Measurements from ENCODE around the gene SIAH3.

Gene SIAH3

DNA sequence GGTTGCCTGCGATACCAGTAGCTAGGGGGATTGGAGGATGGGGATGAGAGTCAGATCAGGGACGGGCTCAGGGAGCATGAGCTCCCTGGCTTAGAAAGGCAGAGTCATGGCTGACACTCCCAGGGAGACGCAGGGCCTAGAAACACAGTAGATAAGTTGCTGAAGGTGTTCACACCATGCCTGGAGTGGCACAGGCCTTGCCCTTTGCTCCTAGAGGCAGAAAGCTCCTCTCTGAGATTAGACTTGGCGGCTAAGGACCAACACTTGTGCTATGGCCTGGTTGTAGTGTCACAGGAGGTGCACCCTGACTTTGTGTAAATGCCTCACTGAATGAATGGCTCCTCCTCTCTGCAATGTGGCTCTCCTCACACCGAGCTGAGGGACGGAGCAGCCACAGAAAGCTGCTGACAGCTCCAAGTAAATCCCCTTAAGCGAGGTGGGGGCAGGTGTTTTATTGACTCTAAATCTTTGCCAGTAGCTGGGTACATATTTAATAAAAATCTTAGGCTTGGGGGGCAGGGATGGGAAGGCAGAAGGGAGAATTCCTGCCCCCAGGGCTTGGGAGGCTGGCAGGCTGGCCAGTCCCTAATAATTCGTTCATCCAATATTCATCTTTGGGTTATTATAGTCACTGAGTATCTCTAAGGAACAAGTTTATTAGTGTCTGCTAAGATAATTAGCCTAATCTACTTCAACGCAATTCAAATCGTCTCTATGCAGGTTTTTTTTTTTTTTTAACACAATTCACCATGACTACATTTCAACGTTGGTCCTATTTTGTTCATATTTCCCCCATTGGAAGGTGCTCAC, 54.9 kb downstream of the SIAH3 start:
- Histone ChIP-seq H3K27me3 (ENCODE audit: low read depth, low read length) (no peaks in the 10 kb centered on the region), H3K4me1 (ENCODE audit: control insufficient read depth in 1 of 2, insufficient read depth in 2 of 2, low read length in 2 of 2) (no peaks in the 10 kb centered on the region), H3K9me3 (ENCODE audit: control insufficient read depth in 1 of 2, low read length in 2 of 2) (no peaks in the 10 kb centered on the region), H3K4me3 (ENCODE audit: low read depth in 1 of 2, low read length in 2 of 2) (no peak overlapping the region), H3K36me3 (ENCODE audit: control insufficient read depth in 1 of 2, insufficient read depth in 2 of 2, low read length in 2 of 2) (no peaks in the 10 kb centered on the region), H3K27ac (ENCODE audit: low read length) (no peak overlapping the region)

GRCh38 chr13:45792827-45793303, 58.7 kb downstream of the SIAH3 start:
- no peaks in the 10 kb centered on the region for H3K4me1 ChIP-seq (ENCODE audit: control insufficient read depth in 1 of 2, insufficient read depth in 2 of 2, low read length in 2 of 2)

DNA sequence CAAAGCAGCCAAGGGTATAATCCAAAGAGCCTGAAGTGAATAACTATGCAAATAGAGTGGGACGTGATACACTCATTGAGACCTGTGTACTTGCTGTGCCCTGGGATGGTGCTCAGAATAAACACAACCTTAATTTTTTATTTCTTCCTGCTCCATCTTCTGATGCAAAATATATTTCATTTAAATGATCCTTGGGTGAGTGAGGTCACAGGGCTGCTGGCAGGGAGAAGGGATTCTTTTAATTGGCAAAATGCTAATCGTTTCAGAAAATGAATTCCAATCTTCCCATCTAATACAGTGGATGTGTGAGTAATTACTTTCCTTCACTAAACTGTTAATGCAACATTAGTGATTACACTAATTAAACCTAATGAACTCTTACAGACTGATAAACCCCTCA, 63.5 kb downstream of the SIAH3 start:
- Histone ChIP-seq H3K27me3 (ENCODE audit: low read depth, low read length) (no peaks in the 10 kb centered on the region), H3K9me3 (ENCODE audit: control insufficient read depth in 1 of 2, low read length in 2 of 2) (no peaks in the 10 kb centered on the region), H3K4me1 (ENCODE audit: control insufficient read depth in 1 of 2, insufficient read depth in 2 of 2, low read length in 2 of 2) (no peaks in the 10 kb centered on the region), H3K4me3 (ENCODE audit: low read depth in 1 of 2, low read length in 2 of 2) (no peak overlapping the region), H3K27ac (ENCODE audit: low read length) (no peak overlapping the region), H3K36me3 (ENCODE audit: control insufficient read depth in 1 of 2, insufficient read depth in 2 of 2, low read length in 2 of 2) (no peaks in the 10 kb centered on the region)

More at GRCh38 chr13:45792827-45793303, 58.7 kb downstream of the SIAH3 start:
- no peaks in the 10 kb centered on the region for H3K9me3 ChIP-seq (ENCODE audit: control insufficient read depth in 1 of 2, low read length in 2 of 2)
- H3K27ac ChIP-seq (ENCODE audit: low read length): no peak overlapping the region
- no peak overlapping the region for H3K4me3 ChIP-seq (ENCODE audit: low read depth in 1 of 2, low read length in 2 of 2)
- no peaks in the 10 kb centered on the region for H3K36me3 ChIP-seq (ENCODE audit: control insufficient read depth in 1 of 2, insufficient read depth in 2 of 2, low read length in 2 of 2)
- no peaks in the 10 kb centered on the region for H3K27me3 ChIP-seq (ENCODE audit: low read depth, low read length)

DNA sequence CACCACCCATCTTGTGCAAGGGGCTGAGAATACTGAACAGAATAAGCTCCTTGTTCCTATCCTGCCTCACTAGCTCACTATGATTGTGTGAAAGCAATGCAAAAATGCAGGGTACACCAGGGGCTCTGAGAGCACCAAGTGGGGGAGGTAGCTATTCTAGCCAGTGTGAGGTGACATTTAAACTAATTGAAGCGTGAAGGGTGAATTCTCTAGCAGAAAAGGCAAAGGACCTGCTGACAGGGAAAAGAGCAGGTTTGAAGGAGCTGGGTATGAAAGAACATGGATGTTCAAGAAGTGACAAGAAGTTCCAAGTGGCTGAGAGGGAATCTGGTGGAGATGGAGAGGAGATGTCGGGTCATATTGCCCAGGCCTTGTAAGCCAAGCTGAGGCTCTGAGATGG, 64.2 kb downstream of the SIAH3 start:
- Histone ChIP-seq H3K4me3 (ENCODE audit: low read depth in 1 of 2, low read length in 2 of 2) (no peak overlapping the region), H3K27me3 (ENCODE audit: low read depth, low read length) (no peaks in the 10 kb centered on the region), H3K36me3 (ENCODE audit: control insufficient read depth in 1 of 2, insufficient read depth in 2 of 2, low read length in 2 of 2) (no peaks in the 10 kb centered on the region), H3K9me3 (ENCODE audit: control insufficient read depth in 1 of 2, low read length in 2 of 2) (no peaks in the 10 kb centered on the region), H3K4me1 (ENCODE audit: control insufficient read depth in 1 of 2, insufficient read depth in 2 of 2, low read length in 2 of 2) (no peaks in the 10 kb centered on the region), H3K27ac (ENCODE audit: low read length) (no peak overlapping the region)

- H3K4me1 ChIP-seq (ENCODE audit: control insufficient read depth in 1 of 2, insufficient read depth in 2 of 2, low read length in 2 of 2): peaks cover 0 to 9% of the 10 kb centered on the region in 2 donors
Observed at GRCh38 chr13:45786293-45786920, 65.1 kb downstream of the SIAH3 start.

GRCh38 chr13:45784755-45785675, 66.5 kb downstream of the SIAH3 start:
- H3K4me3 ChIP-seq (ENCODE audit: low read depth in 1 of 2, low read length in 2 of 2): no peak overlapping the region
- H3K9me3 ChIP-seq (ENCODE audit: control insufficient read depth in 1 of 2, low read length in 2 of 2): no peaks in the 10 kb centered on the region
- no peak overlapping the region for H3K27ac ChIP-seq (ENCODE audit: low read length)
- no peaks in the 10 kb centered on the region for H3K36me3 ChIP-seq (ENCODE audit: control insufficient read depth in 1 of 2, insufficient read depth in 2 of 2, low read length in 2 of 2)
- no peaks in the 10 kb centered on the region for H3K27me3 ChIP-seq (ENCODE audit: low read depth, low read length)
- H3K4me1 ChIP-seq (ENCODE audit: control insufficient read depth in 1 of 2, insufficient read depth in 2 of 2, low read length in 2 of 2): peaks cover 0 to 12% of the 10 kb centered on the region in 2 donors

More at GRCh38 chr13:45786293-45786920, 65.1 kb downstream of the SIAH3 start:
- no peaks in the 10 kb centered on the region for H3K27me3 ChIP-seq (ENCODE audit: low read depth, low read length)
- no peak overlapping the region for H3K4me3 ChIP-seq (ENCODE audit: low read depth in 1 of 2, low read length in 2 of 2)
- H3K27ac ChIP-seq (ENCODE audit: low read length): no peak overlapping the region
- no peaks in the 10 kb centered on the region for H3K9me3 ChIP-seq (ENCODE audit: control insufficient read depth in 1 of 2, low read length in 2 of 2)
- H3K36me3 ChIP-seq (ENCODE audit: control insufficient read depth in 1 of 2, insufficient read depth in 2 of 2, low read length in 2 of 2): no peaks in the 10 kb centered on the region

- H3K27ac ChIP-seq (ENCODE audit: low read length): no peak overlapping the region
- no peaks in the 10 kb centered on the region for H3K36me3 ChIP-seq (ENCODE audit: control insufficient read depth in 1 of 2, insufficient read depth in 2 of 2, low read length in 2 of 2)
- H3K4me1 ChIP-seq (ENCODE audit: control insufficient read depth in 1 of 2, insufficient read depth in 2 of 2, low read length in 2 of 2): peaks cover 0 to 12% of the 10 kb centered on the region in 2 donors
- no peaks in the 10 kb centered on the region for H3K27me3 ChIP-seq (ENCODE audit: low read depth, low read length)
- H3K9me3 ChIP-seq (ENCODE audit: control insufficient read depth in 1 of 2, low read length in 2 of 2): no peaks in the 10 kb centered on the region
- H3K4me3 ChIP-seq (ENCODE audit: low read depth in 1 of 2, low read length in 2 of 2): no peak overlapping the region
Observed at GRCh38 chr13:45783346-45784043, 68.1 kb downstream of the SIAH3 start.

DNA sequence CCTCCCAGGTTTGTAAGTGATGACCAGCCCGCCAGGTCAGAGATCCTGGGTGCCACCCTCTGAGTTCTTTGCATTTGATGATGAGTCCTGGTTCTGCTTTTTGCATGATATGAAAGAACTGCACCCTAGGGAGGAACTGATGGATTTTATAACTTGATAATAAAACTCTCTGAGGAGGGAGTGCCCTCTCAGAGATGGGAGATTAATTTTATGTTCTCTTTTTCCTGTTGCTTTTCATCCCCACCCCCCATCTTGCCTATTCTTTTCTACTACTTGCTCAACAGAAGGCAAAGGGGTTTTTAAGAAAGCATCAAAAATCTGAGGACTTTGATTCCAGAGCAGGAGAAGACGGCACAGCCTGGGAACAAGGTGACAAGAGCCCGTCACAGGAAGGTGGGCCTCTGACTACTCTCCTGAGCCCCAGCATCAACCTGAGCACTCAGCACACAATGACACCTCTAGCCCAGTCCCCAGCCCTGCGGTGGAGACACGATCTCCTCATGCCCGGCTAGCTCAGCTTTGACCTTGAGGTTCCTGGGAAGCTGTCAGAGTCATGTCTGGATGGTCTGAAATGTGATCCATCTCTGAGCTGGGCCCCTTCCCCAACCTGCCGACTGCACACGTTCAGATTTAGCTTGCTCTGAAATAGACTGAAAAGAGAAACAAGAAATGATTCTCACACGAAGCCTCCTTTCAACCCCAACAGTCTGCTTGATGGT, 69.1 kb downstream of the SIAH3 start:
- Histone ChIP-seq H3K4me1 (ENCODE audit: control insufficient read depth in 1 of 2, insufficient read depth in 2 of 2, low read length in 2 of 2) (peaks cover 0 to 12% of the 10 kb centered on the region in 2 donors), H3K9me3 (ENCODE audit: control insufficient read depth in 1 of 2, low read length in 2 of 2) (no peaks in the 10 kb centered on the region), H3K36me3 (ENCODE audit: control insufficient read depth in 1 of 2, insufficient read depth in 2 of 2, low read length in 2 of 2) (no peaks in the 10 kb centered on the region), H3K27me3 (ENCODE audit: low read depth, low read length) (no peaks in the 10 kb centered on the region), H3K4me3 (ENCODE audit: low read depth in 1 of 2, low read length in 2 of 2) (no peak overlapping the region), H3K27ac (ENCODE audit: low read length) (no peak overlapping the region)

DNA sequence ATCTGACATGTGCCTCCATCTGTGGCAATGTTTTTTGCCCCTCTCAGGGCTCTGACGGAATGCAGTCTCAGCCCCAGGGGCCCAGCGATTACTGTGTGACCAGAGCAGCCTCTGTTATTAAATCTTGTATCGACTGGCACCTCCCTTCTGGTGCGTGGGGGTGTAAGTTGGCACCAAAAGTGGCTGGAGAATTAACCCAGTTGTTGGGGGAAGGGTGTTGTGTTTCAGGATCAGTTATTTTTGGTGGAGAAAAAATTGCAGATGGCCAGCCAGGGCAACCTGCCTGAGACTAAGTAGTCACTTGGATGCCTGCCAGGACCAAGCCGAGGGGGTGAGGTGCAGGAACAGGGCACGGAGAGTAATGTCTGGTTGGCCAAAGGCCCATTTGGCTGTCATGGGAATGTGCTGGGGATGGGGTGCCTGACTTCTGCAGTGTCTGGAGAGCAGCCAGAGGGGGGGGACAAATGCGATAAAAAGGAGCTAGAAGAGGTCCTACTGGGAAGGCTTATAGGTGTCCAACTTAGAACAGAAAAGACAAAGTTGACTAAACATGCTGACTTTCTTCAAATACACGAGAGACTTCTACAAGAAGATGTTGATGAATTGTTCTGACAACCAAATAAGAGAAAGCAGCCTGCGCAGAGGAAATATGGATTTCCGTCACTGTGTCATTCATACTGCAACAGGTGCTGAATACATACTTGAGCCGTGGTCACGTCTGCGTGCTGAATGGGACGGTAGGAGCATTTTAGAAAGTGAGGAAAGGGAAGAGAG, 69.8 kb downstream of the SIAH3 start:
- Histone ChIP-seq H3K27ac (ENCODE audit: low read length) (no peak overlapping the region), H3K27me3 (ENCODE audit: low read depth, low read length) (no peaks in the 10 kb centered on the region), H3K36me3 (ENCODE audit: control insufficient read depth in 1 of 2, insufficient read depth in 2 of 2, low read length in 2 of 2) (no peaks in the 10 kb centered on the region), H3K9me3 (ENCODE audit: control insufficient read depth in 1 of 2, low read length in 2 of 2) (no peaks in the 10 kb centered on the region), H3K4me3 (ENCODE audit: low read depth in 1 of 2, low read length in 2 of 2) (no peak overlapping the region), H3K4me1 (ENCODE audit: control insufficient read depth in 1 of 2, insufficient read depth in 2 of 2, low read length in 2 of 2) (peaks cover 0 to 12% of the 10 kb centered on the region in 2 donors)

DNA sequence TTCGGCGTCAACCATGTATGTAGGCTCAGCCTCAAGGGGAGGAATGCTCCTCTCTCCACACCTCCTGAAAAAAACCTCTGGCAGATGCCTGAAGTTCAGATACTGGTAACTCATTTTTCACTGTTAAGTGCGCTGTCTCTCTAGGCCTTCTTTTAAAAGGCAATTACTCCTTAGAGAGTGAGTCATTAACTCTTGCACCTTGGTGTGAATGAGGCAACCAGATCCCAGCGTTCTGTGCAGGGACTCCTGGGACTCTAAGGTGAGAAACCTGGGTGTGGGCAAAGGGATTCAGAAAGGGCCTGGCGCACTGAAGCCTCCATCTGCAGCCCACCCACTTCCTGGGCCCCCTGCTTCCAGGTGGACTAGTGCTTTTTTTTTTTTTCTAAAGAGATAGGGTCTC, 71.7 kb downstream of the SIAH3 start:
- H3K36me3 ChIP-seq (ENCODE audit: control insufficient read depth in 1 of 2, insufficient read depth in 2 of 2, low read length in 2 of 2): no peaks in the 10 kb centered on the region
- no peak overlapping the region for H3K27ac ChIP-seq (ENCODE audit: low read length)
- no peaks in the 10 kb centered on the region for H3K9me3 ChIP-seq (ENCODE audit: control insufficient read depth in 1 of 2, low read length in 2 of 2)
- no peak overlapping the region for H3K4me3 ChIP-seq (ENCODE audit: low read depth in 1 of 2, low read length in 2 of 2)
- no peaks in the 10 kb centered on the region for H3K27me3 ChIP-seq (ENCODE audit: low read depth, low read length)
- H3K4me1 ChIP-seq (ENCODE audit: control insufficient read depth in 1 of 2, insufficient read depth in 2 of 2, low read length in 2 of 2): peaks cover 0 to 12% of the 10 kb centered on the region in 2 donors

Measured in muscle layer of duodenum (tissue), 2 donors.